HG03521 (cell line): ENCODE measurements around the gene UBXN11.

ENCODE experiments used
- ATAC-seq: cut with Tn5 transposase; IDR thresholded peaks from one replicate; pipeline ENCODE4 v1.9.1; 2021; ENCODE audit warnings: mild to moderate bottlenecking, moderate library complexity; ENCODE audit not compliant: unreplicated experiment

Gene UBXN11

DNA sequence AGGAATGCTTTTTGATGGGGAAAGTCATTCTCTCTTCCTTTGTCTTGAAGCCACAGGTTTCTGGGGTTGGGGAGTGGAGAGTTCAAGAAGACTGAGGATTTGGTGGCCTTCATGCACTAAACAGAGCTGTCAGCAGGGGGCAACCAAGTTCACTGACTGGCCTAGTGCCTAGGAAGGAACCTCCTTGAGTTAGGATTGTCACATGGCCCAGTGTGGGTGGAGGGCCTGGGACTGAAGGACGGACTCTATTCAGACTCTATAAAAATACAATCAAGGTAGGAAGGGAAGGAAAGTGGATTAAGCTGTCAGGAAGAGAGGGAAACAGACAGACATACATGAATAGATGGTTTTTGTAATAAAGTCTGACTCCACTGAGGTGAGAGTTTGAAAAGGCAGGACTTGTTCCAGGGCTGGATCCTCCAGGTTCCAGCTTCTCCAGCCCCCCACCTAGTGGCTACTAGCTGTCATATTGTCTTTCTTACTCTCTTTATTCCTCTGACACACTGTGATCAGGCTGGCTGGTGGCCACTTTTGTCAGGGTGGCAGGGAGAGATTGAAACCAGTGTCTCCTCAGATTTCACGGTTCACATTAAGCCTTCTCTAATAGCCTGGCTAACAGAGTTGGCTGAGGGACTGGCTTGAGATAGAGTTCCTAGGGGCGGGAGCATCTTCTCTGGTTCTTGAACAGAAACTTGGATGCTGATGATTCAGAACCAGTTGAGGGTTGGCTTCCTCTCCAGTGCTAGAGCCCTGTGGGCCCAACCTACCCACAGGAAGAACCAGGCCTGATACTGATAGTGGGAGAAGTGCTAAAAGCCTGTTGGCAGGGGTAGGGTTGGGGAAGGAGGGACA lies 30.6 kb downstream of the UBXN11 start:
- ATAC-seq, result no peak

DNA sequence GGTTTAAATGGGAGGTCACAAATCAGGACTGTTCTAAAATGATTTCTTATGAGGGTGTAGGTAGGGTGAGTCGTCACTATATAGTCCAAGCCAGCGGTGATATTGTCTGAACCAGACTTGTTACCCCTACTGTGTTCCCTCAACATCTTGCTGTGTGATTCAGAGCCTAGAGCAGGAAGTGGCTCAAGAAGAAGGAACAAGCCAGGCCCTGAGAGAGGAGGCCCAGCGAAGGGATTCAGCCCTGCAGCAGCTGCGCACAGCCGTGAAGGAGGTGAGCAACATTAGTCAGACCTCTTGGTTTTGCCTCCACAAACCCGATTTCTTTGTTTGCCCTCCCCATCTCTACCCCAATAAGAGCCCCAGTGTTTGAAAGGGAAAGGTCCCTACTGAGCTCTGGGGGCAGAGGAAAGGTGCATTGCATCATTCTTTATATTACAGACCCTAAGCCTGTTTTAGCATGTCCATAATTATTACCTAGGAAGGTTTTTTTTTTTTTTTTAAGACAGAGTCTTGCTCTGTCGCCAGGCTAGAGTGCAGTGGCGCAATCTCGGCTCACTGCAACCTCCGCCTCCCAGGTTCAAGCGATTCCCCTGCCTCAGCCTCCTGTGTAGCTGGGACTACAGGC lies 31.5 kb downstream of the UBXN11 start:
- no peak for ATAC-seq

DNA sequence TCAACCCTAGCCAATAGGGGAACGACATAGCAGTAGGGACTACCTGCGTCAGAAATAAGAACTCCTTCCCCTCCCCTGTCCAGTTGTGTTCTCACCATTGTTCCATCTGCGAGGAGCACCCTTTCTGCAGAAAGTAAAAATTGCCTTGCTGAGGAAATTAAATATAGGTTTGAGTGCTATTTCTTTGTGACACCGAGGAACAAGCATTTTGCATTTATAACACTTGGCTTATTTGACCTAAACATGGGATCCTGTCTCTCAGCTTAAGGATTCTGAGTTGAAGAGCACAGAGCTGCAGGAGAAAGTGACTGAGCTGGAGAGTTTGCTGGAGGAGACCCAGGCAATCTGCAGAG lies 37.3 kb downstream of the UBXN11 start:
- ATAC-seq, result no peak

DNA sequence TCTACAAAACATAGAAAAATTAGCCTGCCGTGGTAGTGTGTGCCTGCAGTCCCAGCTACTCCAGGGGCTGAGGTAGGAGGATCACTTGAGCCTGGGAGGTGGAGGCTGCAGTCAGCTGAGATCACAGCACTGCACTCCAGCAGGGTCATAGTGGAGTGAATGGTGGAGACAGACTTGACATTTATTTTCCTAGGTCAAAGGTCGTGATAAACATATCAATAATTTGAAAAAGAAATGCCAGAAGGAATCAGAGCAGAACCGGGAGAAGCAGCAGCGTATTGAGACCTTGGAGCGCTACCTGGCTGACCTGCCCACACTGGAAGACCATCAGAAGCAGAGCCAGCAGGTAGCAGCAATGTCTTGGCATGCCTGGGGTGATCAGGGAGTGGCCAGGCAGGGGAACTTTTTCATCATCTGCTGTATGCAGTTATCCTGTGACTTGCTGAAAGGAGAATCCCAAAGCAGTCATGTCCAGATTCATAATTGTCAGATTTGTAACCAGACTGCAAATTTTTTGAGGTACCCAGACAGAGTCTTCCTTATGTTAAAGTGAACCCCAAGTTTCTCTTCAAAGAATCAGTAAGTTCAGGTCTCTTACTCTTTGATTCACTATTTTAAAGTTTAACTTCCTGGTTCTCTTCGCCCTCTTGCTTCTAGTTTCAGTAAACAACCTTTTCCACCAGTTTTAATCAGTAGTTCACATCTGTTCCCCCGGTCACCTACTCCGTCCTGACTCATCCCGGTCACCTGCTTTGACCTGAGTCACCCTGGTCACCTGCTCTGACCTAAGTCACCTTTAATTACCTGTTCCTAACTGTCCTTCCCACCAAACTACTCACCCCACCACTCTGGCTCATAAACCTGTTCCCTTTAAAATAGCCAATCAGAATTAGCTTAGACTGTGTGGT lies 37.9 kb downstream of the UBXN11 start:
- no peak for ATAC-seq

DNA sequence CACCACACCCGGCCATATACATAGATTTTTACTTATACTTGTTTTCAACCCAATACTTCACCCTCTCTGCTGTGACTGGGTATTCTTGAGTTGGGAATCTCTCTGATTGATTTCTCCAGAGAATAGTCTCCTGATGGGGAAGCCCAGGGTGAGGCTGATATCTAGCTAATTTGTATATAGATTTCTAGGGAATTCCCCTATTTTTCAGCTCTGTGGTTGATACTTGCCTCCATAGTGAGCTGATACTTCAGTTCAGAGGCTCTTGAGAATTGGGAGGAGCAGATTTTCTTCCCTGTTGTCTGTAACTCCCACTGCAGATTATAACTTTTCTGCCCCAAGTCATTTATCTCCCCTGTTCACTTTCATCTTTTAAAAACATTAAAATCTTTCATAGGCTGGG lies 41.0 kb downstream of the UBXN11 start:
- ATAC-seq, result no peak

DNA sequence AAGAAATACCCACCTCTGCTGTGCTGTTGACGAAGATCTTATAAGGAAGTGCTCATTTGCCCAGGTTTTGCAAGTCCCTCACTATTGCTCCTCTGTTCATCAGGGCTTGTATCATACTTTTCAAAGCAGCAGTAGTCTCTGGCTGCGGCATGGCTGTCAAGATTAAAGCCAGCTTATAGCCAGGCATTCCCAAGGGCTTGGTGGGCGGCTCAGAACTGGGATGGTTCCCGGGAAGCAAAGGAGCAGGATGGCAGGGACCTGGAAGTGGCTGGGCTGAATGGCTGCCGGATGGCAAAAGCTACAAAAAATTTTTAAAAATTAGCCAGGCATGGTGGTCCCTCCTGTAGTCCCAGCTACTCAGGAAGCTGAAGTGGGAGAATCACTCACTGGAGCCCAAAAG lies 43.2 kb downstream of the UBXN11 start:
- no peak for ATAC-seq

DNA sequence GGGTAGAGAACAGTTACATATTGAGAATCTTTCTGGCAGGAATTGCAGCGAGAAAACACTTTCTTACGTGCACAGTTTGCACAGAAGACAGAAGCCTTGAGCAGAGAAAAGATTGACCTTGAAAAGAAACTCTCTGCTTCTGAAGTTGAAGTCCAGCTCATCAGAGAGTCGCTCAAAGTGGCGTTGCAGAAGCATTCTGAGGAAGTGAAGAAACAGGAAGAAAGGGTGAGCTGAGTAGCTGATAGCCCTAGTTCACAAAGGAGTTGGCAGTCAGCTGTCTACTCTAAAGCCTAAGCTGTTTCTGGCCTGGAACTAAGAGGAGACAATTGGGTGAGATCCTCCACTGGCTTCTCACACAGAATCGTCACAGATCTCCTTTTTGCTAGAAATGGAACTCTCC lies 46.9 kb downstream of the UBXN11 start:
- no peak for ATAC-seq

DNA sequence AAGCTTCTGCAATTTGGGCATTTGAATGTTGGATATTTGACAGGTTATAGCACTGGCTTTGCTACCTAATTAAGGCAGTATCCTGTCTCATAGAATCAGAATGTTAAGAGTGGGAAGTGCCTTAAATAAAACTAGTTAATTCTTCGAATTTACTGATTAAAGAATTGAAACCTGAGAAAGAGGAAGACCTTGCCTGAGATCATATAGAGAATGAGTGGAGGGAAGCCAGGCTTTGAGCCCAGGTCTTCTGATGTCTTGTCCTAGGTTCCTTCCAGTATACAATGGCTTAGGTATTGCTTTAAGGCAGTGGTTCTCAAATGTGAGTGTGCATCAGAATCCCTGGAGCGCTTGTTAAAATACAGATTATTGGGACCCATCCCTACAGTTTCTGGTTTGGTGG lies 47.4 kb downstream of the UBXN11 start:
- no peak for ATAC-seq

DNA sequence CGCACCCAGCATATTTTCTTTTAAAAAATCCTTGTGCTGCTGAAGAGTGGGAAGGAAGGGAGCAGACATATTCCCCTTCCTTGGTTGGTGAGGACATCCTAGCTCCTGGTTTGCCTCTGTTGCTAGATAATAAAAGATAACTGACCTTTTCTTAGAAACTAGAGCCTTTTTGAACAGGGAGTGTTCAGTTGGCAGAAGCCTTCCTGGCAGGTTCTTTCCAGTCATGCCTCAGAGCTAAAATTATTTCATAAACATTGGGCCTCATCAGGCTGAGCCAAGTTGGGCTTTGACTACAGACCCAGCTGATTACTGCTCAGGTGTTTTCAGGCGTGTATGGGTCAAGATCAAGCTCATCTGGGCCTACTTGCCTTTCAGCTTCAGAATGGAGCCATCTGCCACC lies 49.2 kb downstream of the UBXN11 start:
- no peak for ATAC-seq

DNA sequence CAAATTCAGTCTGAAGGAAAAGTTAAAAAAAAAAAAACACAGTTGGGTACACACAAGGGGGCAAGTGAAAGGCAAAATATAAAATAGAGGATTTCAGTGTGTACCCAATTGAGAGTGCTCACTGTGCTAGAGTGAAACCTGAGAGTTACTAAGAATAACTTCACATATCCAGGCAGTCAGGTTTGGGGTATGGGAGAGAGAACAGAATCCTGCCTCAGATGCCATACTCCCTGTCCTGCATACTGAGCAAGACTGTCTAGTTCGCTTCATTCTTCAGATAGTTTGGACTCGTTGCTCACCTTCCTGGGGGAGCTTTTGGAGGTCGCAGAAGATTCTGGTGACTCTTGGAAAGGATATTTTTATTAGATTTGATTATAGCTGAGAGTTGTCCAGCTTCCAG lies 52.0 kb downstream of the UBXN11 start:
- ATAC-seq, result no peak

DNA sequence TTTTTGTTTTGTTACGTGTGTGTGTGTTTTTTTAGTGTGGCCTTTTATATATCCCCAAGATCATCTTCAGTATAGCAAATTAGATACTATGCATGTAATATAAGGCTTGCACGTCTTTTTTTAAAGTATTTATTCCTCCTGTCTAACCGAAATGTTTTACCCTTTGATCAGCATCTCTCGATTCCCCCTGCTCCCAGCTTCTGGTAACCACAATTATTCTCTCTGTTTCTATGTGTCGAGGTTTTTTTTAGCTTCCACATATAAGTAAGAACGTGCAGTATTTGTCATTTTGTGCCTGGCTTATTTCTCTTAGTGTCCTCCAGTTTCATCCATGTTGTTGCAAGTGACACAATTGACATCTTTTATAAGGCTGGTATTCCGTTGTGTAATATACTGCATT lies 53.7 kb downstream of the UBXN11 start:
- no peak for ATAC-seq

DNA sequence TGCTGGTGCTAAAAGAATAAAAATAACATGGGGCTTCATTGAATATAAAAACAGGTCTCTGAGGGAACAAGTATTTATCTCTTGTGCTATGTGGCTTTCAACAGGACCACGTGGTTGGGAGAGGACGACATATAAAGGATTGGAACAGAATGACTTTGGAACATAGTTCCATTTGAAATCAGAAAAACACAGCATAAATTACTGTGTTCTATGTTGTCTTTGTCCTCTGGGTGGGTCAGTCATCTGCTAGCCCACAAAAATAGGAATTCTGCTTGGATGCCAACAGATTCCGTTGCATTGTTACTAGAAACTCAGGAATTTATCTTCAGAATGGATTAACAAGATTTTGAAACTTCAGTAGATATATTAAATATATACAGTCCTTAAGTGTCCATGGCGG lies 66.5 kb downstream of the UBXN11 start:
- ATAC-seq, result no peak

DNA sequence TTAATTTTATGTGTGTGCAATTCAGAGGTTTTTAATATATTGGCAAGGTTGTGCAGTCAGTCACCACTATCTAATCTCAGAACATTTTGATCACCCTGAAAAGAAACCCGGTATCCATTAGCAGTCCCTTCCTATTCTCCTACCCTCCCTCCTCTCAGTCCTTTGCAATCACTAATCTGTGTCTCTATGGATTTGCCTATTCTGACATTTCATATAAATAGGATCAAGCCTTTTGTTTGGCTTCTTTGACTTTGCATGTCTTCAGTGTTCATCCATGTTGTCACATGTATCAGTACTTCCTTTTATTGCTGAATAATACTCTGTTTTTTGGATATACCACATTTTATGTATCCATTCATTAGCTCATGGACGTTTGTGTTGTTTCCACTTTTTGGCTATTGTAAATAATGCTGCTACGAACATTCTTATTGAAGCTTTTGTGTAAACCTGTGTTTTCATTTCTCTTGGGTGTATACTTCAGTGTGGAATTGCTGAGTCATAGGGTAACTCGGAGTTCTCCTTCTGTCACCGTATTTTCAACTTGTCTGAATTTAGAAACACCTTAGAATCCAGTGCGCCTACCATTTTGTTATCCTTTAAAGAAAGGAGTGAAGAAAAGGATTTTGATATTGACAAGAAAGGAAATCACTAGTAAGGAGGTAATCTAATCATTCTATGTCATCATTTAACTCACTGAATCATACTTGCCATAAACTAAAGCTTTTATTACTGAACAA lies 69.0 kb downstream of the UBXN11 start:
- ATAC-seq, result no peak

DNA sequence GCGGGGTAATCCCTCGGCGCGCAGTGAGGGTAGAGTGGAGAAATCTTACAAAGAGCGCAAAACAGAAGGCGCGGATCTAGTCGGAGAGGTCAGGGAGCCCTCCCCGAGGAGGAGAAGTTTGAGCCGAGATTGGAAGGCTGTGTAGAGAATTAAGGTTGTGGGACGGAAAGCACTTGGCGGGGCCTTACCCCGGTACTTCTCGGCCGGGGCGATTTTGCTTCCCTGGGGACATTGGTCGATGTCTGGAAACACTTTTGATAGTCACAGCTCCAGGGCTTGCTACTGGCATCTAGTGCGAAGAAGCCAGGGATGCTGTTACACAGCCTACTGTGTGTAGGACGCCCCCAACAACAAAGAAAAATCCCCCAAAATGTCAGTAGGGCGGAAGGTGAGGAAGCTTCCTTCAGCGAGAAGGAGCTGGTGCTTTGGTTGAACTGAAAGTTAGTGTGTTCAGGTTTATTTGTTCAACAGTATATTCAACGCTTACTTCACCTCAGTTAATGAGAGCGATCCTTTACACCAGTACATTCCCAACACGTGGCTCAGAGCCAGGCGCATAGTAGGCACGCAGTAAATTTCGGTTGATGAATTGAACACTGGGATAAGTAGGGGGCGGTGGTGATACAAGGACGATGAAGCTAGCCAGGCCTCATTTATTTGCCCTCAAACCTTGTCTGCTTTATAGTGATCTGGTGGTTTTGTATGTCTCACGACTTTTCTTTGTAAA lies 71.6 kb downstream of the UBXN11 start:
- ATAC-seq, result no peak

DNA sequence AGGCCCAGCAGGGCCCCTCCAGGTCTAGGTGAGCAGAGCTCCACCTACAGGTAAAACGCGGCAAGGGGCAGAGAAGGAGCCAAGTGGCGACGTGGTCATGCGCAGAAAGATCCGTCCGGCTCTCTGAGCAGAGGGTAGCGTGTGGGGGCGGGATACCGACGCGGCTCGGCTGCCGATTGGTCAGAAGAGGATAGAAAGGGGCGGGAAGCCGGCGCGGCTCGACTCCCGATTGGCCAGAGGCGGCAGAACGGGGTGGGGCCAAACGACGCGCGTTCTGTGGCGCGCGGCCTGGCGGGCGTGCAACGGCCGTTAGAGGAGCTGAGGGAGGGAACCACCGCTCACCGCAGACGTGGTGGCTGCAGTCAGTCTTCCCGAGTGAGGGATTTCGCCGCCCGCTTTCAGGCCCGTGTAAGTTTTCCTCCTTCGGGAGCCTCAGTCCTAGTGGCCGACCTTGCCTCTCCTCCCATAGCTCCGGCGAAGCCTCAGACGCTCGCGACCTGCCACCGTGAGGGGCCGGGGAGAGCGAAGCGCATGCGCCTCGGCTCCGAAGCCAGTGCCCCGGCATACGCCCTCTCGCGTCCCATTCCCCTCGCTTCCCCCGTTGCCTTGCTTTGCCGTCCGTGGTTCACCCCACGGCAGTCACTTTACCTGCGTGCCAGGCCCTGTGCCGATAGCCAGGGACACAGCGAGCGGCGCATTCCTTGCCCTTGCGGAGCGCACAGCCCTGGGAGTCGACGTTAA lies 72.4 kb downstream of the UBXN11 start, which contains the start of gene CEP85:
TSS of gene CEP85 (plus strand) at position 298 of the 741 bp plus-strand sequence. CDS start 5,584 bp downstream, outside the sequence.
- peak; percentile 91 for ATAC-seq
